Adrenal gland (tissue), 12 donors: ENCODE data around the gene GOLT1A. TPM values are rescaled to one million over a fixed set of nuclear protein-coding genes. Genes with fewer than 3 reads are reported as not detected.

Source experiments
- DNase-seq, 7 donors: peaks; one replicate each; pipeline ENCODE4 v3.0.0-alpha.2; 2019 to 2020
- H3K27ac ChIP-seq, 5 donors: fragments of 200-600 bp; sonication (generic) in 4 of 5; 1 replicate in 3 of 5; 2 replicates in 2 of 5; pipeline versions ENCODE4 v1.5.1 to v1.8.0; 2016 to 2020; ENCODE audit warnings: mild to moderate bottlenecking in 1 of 5
- H3K27me3 ChIP-seq: fragments of 200-600 bp; 2 replicates; pipeline ENCODE4 v1.8.0; 2021
- H3K36me3 ChIP-seq, 2 donors: fragments of 200-600 bp; replicated peaks in 1 of 2; 1 replicate in 1 of 2; 2 replicates in 1 of 2; pipeline versions ENCODE4 v1.5.1 to v1.8.0; 2018 to 2022
- H3K4me1 ChIP-seq, 2 donors: fragments of 200-600 bp; replicated peaks in 1 of 2; 1 replicate in 1 of 2; 2 replicates in 1 of 2; pipeline versions ENCODE4 v1.5.1 to v1.8.0; 2018 to 2021
- H3K4me3 ChIP-seq, 4 donors: fragments of 200-600 bp; sonication (generic) in 3 of 4; one replicate each; pipeline ENCODE4 v1.5.1; 2016 to 2018
- H3K9me3 ChIP-seq, 3 donors: fragments of 200-600 bp; sonication (generic) in 1 of 3; replicated peaks in 1 of 3; 1 replicate in 2 of 3; 2 replicates in 1 of 3; pipeline versions ENCODE4 v1.5.1 to v1.8.0; 2016 to 2021
- CTCF ChIP-seq, 6 experiments: fragments of 450-650 bp in 4 of 6; fragments of 200-600 bp in 2 of 6; sonication (generic) in 1 of 6; IDR thresholded peaks; 1 replicate in 5 of 6; 2 replicates in 1 of 6; pipeline versions ENCODE4 v1.5.1 to v1.8.0; 2016 to 2021; ENCODE audit warnings: antibody characterized with exemption in 6 of 6, mild to moderate bottlenecking in 2 of 6, moderate library complexity in 1 of 6
- POLR2A ChIP-seq, 2 donors: fragments of 450-650 bp; IDR thresholded peaks; one replicate each; pipeline ENCODE4 v1.6.1; 2017; ENCODE audit warnings: antibody characterized with exemption in 2 of 2, mild to moderate bottlenecking in 2 of 2, moderate library complexity in 1 of 2
- WGBS, 4 donors: extraction: QIAGEN DNeasy Blood & Tissue Kit in 2 of 4; methylation state at CpG; one replicate each; pipeline versions ENCODE4 v1.1.5 to v1.1.7; 2013 to 2017; 5-methylcytosine and 5-hydroxymethylcytosine counted together
- intact Hi-C, 2 donors: fragments of 100-400 bp; cut with DNase I; formaldehyde crosslinking; loops; one replicate each; pipeline versions ENCODE4 v1.14.1 to v1.15.0; 2022 to 2023
- polyA plus RNA-seq, 3 donors: library from polyadenylated mRNA; stranded (reverse); fragments of 200-250 nt in 2 of 3; fragments of 350-450 nt in 1 of 3; fragmentation: Illumina TruSeq in 1 of 3; extraction: RNeasy Lipid Tissue Mini Kit (QIAGEN cat#74804) in 1 of 3; gene quantifications; one replicate each; pipeline ENCODE4 v1.2.3, GENCODE V29; 2013 to 2014
- total RNA-seq, 9 donors: library from RNA; depleted of rRNA in 4 of 9; stranded (reverse); fragments of >200 nt in 4 of 9; fragments of 120-200 nt in 1 of 9; fragmentation: NEBNext Ultra II Directional in 1 of 9; extraction: Animal tissue kit (Norgen Biotek cat#: 25700) in 1 of 9; gene quantifications; one replicate each; pipeline versions ENCODE4 v1.1.0 to v1.2.4, GENCODE V29; 2013 to 2023
- donor health status: healthy with polysubstance abuse.
- donor health status: Bipolar disorder and iron deficiency.
- donor health status: DM: yes; HTN: yes; CAD: no.
- donor health status: DM: no; HTN: no; CAD: no.
- donor health status: DM: no; HTN: no; CAD: no.
- donor health status: DM: yes; HTN: yes; CAD: no.

The GOLT1A gene
- total and polyA plus RNA-seq, 12 donors = 0.17 to 0.32 (median 0.31) TPM; not detected in 9

- DNase-seq = no peak
- Histone ChIP-seq H3K27me3 (no peaks in the 10 kb centered on the region), H3K36me3 (no peaks in the 10 kb centered on the region), H3K27ac (peak overlapping the region in 1 of 5 donors; percentile 17), H3K9me3 (no peaks in the 10 kb centered on the region), H3K4me3 (no peak overlapping the region), H3K4me1 (peaks cover 0 to 6% of the 10 kb centered on the region in 2 donors)
- no peak for TF ChIP-seq CTCF (IDR thresholded peaks at IDR 0.05)
- TF ChIP-seq POLR2A (IDR thresholded peaks at IDR 0.05) = no peak
- intact Hi-C loops = loop anchor here (2.0 to 5.0 kb wide), 2 partner anchors 103 to 106 kb away; no protein-coding TSS in a partner anchor
- WGBS, 4 donors = 72 to 92% (median 88%) methylated on average over 5 to 18 of the region's 18 CpGs
These were observed 45.4 kb upstream of the GOLT1A start for GRCh38 chr1:204259196-204259595.

- H3K4me3 ChIP-seq = no peak overlapping the region
- no peaks in the 10 kb centered on the region for H3K4me1 ChIP-seq
- H3K9me3 ChIP-seq = no peaks in the 10 kb centered on the region
- peak; percentile 56 to 83 (median 71) for TF ChIP-seq CTCF (IDR thresholded peaks at IDR 0.05)
- TF ChIP-seq POLR2A (IDR thresholded peaks at IDR 0.05) = no peak
- DNase-seq = peak; percentile 63 to 90 (median 77)
- peak overlapping the region in 1 of 5 donors; percentile 17 for H3K27ac ChIP-seq
- intact Hi-C loops = loop anchor here (2.0 to 5.0 kb wide), 2 partner anchors 104 to 106 kb away; no protein-coding TSS in a partner anchor
- WGBS, 4 donors = 58 to 73% (median 63%) methylated on average over 5 to 7 of the region's 7 CpGs
- no peaks in the 10 kb centered on the region for H3K27me3 ChIP-seq
- no peaks in the 10 kb centered on the region for H3K36me3 ChIP-seq
These were observed 44.7 kb upstream of the GOLT1A start for GRCh38 chr1:204258213-204259115.

- no peak for DNase-seq
- 79 to 96% (median 92%) methylated on average over 16 to 24 of the region's 24 CpGs for WGBS, 4 donors
- Histone ChIP-seq H3K27me3 (no peaks in the 10 kb centered on the region), H3K27ac (no peak overlapping the region), H3K4me1 (no peaks in the 10 kb centered on the region), H3K9me3 (no peaks in the 10 kb centered on the region), H3K4me3 (no peak overlapping the region), H3K36me3 (no peaks in the 10 kb centered on the region)
- intact Hi-C loops = loop anchor here in 1 of 2 donors (5.0 kb wide), 1 partner anchor 105 kb away; no protein-coding TSS in a partner anchor
- TF ChIP-seq POLR2A (IDR thresholded peaks at IDR 0.05) (no peak), CTCF (IDR thresholded peaks at IDR 0.05) (no peak)
These were observed 43.7 kb upstream of the GOLT1A start for GRCh38 chr1:204257446-204257845.

GRCh38 chr1:204256531-204256930 is 42.7 kb upstream of the GOLT1A start:
- intact Hi-C loops = loop anchor here in 1 of 2 donors (5.0 kb wide), 1 partner anchor 106 kb away; no protein-coding TSS in a partner anchor
- H3K4me3 ChIP-seq = no peak overlapping the region
- H3K27me3 ChIP-seq = no peaks in the 10 kb centered on the region
- H3K27ac ChIP-seq = peak overlapping the region in 1 of 5 donors; percentile 63
- no peaks in the 10 kb centered on the region for H3K36me3 ChIP-seq
- no peaks in the 10 kb centered on the region for H3K9me3 ChIP-seq
- H3K4me1 ChIP-seq = no peaks in the 10 kb centered on the region
- no peak for DNase-seq
- 77 to 85% (median 80%) methylated on average over 10 of the region's 10 CpGs for WGBS, 4 donors
- TF ChIP-seq CTCF (IDR thresholded peaks at IDR 0.05) (no peak), POLR2A (IDR thresholded peaks at IDR 0.05) (no peak)
